Upper lobe of left lung (tissue), 6 donors: ENCODE measurements around the gene SRPK2. TPM values are rescaled to one million over a fixed set of nuclear protein-coding genes. Genes with fewer than 3 reads are reported as not detected.
"Not testable (repeated sequence)": the region's sequence is repeated elsewhere in the genome, so short reads cannot be mapped to it uniquely, and the experiment has no call there.

Experiments
- ATAC-seq, 2 donors: fragments of 200-7000 bp; cut with Tn5 transposase; one replicate each; pipeline ENCODE4 v1.9.1; 2022; ENCODE audit warnings: mild to moderate bottlenecking in 2 of 2, moderate library complexity in 2 of 2; ENCODE audit not compliant: low FRiP score in 2 of 2
- DNase-seq, 2 donors: peaks; one replicate each; pipeline ENCODE4 v3.0.0-alpha.2; 2019 to 2020
- H3K27ac ChIP-seq, 4 donors: fragments of 200-600 bp; sonication (generic); one replicate each; pipeline ENCODE4 v1.5.1; 2016 to 2019
- H3K27me3 ChIP-seq, 4 donors: fragments of 200-600 bp; sonication (generic); one replicate each; pipeline ENCODE4 v1.5.1; 2017 to 2019
- H3K36me3 ChIP-seq, 4 donors: fragments of 200-600 bp; sonication (generic); one replicate each; pipeline ENCODE4 v1.5.1; 2016 to 2019
- H3K4me1 ChIP-seq, 4 donors: fragments of 200-600 bp; sonication (generic); one replicate each; pipeline ENCODE4 v1.5.1; 2018 to 2019
- H3K4me3 ChIP-seq, 4 donors: fragments of 200-600 bp; sonication (generic); one replicate each; pipeline ENCODE4 v1.5.1; 2017 to 2019; ENCODE audit warnings: mild to moderate bottlenecking in 2 of 4, moderate library complexity in 1 of 4
- H3K9me3 ChIP-seq, 4 donors: fragments of 200-600 bp; sonication (generic); one replicate each; pipeline ENCODE4 v1.5.1; 2018 to 2019
- CTCF ChIP-seq, 6 experiments: fragments of 450-650 bp in 4 of 6; fragments of 200-600 bp in 2 of 6; sonication (generic) in 2 of 6; IDR thresholded peaks; one replicate each; pipeline ENCODE4 v1.5.1; 2016 to 2019; ENCODE audit warnings: antibody characterized with exemption in 6 of 6
- EP300 ChIP-seq, 4 donors: sonication (generic); formaldehyde crosslinking; IDR thresholded peaks; one replicate each; pipeline ENCODE4 v1.5.1; 2017; ENCODE audit warnings: antibody characterized with exemption in 4 of 4, control low read depth in 2 of 4
- POLR2A ChIP-seq, 4 donors: fragments of 450-650 bp; IDR thresholded peaks; one replicate each; pipeline ENCODE4 v1.5.1; 2016 to 2017; ENCODE audit warnings: antibody characterized with exemption in 4 of 4, mild to moderate bottlenecking in 2 of 4
- POLR2AphosphoS5 ChIP-seq, 2 donors: sonication (generic); formaldehyde crosslinking; IDR thresholded peaks; one replicate each; pipeline ENCODE4 v1.5.1; 2017; ENCODE audit warnings: antibody characterized with exemption in 2 of 2
- WGBS, 2 donors: methylation state at CpG; one replicate each; pipeline ENCODE4 v1.1.5; 2017 to 2018; 5-methylcytosine and 5-hydroxymethylcytosine counted together
- total RNA-seq, 6 donors: library from RNA; depleted of rRNA in 4 of 6; stranded (reverse); fragments of >200 nt in 4 of 6; gene quantifications; one replicate each; pipeline versions ENCODE4 v1.1.0 to v1.2.1, GENCODE V29; 2016 to 2021
- donor health status: DM: no; HTN: no; CAD: no; lungs with moderate emphysema.
- donor health status: DM: no; HTN: yes; CAD: no; lungs with severe emphysema.

The SRPK2 gene
- total RNA-seq, 6 donors from 2014 or later: 29.6 to 55.6 (median 45.6) TPM

- Histone ChIP-seq H3K27me3 (no peaks in the 10 kb centered on the region), H3K9me3 (no peaks in the 10 kb centered on the region), H3K36me3 (no peaks in the 10 kb centered on the region), H3K27ac (peak overlapping the region; percentile 54 to 82 (median 72)), H3K4me3 (peak overlapping the region; percentile 16 to 50 (median 42)), H3K4me1 (peaks cover 19 to 30% (median 28%) of the 10 kb centered on the region in 4 donors)
- TF ChIP-seq POLR2A (IDR thresholded peaks at IDR 0.05) (no peak), POLR2AphosphoS5 (IDR thresholded peaks at IDR 0.05) (no peak), CTCF (IDR thresholded peaks at IDR 0.05) (peak in 2 of 6 experiments; percentile 13 to 15), EP300 (IDR thresholded peaks at IDR 0.05) (no peak)
- 10 to 28% methylated on average over 1 of the region's 1 CpG for WGBS, 2 donors
- ATAC-seq: peak in 1 of 2 donors; percentile 74
- DNase-seq: no peak
Measured at GRCh38 chr7:105268056-105268455, 120.7 kb downstream of the SRPK2 start.

- Histone ChIP-seq H3K9me3 (no peaks in the 10 kb centered on the region), H3K27me3 (no peaks in the 10 kb centered on the region), H3K27ac (peak overlapping the region in 1 of 4 donors; percentile 79), H3K36me3 (no peaks in the 10 kb centered on the region), H3K4me1 (peaks cover 19 to 30% (median 28%) of the 10 kb centered on the region in 4 donors), H3K4me3 (peak overlapping the region in 2 of 4 donors; percentile 48 to 50)
- ATAC-seq: no peak
- no peak for TF ChIP-seq POLR2A (IDR thresholded peaks at IDR 0.05)
- WGBS, 2 donors: 32 to 33% methylated on average over 1 of the region's 1 CpG
- no peak for DNase-seq
Measured at GRCh38 chr7:105267244-105267643, 121.5 kb downstream of the SRPK2 start.

DNA sequence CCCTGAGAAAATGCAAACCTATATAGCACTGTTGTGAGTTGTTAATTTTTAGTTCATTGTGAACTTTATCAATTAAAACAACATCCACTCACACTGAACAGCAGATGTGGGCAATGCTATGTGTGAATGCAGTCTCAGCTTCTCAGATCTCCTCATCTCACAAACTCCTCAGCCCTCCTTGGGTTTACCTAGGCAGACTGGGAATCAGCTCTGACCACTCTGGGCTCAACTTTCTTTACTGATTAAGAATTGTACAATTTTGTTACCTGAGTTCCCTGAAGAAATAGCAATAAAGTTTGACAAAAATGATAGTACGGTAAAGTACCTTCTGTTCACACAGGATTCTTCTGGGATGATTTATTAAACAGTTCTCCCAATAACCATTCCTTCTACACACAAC lies 124.0 kb downstream of the SRPK2 start:
- H3K4me1 ChIP-seq: peaks cover 19 to 32% (median 27%) of the 10 kb centered on the region in 4 donors
- DNase-seq (no peak), ATAC-seq (no peak)
- no peaks in the 10 kb centered on the region for H3K36me3 ChIP-seq
- no peak overlapping the region for H3K4me3 ChIP-seq
- 95 to 96% methylated on average over 1 of the region's 1 CpG for WGBS, 2 donors
- no peak overlapping the region for H3K27ac ChIP-seq
- H3K27me3 ChIP-seq: no peaks in the 10 kb centered on the region
- no peaks in the 10 kb centered on the region for H3K9me3 ChIP-seq
- TF ChIP-seq EP300 (IDR thresholded peaks at IDR 0.05) (no peak), CTCF (IDR thresholded peaks at IDR 0.05) (no peak), POLR2A (IDR thresholded peaks at IDR 0.05) (no peak)

- ATAC-seq (no peak), DNase-seq (no peak)
- 48 to 51% methylated on average over 2 of the region's 2 CpGs for WGBS, 2 donors
- Histone ChIP-seq H3K4me3 (no peak overlapping the region), H3K9me3 (no peaks in the 10 kb centered on the region), H3K36me3 (no peaks in the 10 kb centered on the region), H3K4me1 (peaks cover 10 to 22% (median 17%) of the 10 kb centered on the region in 4 donors), H3K27me3 (no peaks in the 10 kb centered on the region), H3K27ac (no peak overlapping the region)
- TF ChIP-seq CTCF (IDR thresholded peaks at IDR 0.05) (no peak), POLR2A (IDR thresholded peaks at IDR 0.05) (no peak), POLR2AphosphoS5 (IDR thresholded peaks at IDR 0.05) (no peak), EP300 (IDR thresholded peaks at IDR 0.05) (no peak)
Measured at GRCh38 chr7:105261689-105262088, 127.0 kb downstream of the SRPK2 start.

DNA sequence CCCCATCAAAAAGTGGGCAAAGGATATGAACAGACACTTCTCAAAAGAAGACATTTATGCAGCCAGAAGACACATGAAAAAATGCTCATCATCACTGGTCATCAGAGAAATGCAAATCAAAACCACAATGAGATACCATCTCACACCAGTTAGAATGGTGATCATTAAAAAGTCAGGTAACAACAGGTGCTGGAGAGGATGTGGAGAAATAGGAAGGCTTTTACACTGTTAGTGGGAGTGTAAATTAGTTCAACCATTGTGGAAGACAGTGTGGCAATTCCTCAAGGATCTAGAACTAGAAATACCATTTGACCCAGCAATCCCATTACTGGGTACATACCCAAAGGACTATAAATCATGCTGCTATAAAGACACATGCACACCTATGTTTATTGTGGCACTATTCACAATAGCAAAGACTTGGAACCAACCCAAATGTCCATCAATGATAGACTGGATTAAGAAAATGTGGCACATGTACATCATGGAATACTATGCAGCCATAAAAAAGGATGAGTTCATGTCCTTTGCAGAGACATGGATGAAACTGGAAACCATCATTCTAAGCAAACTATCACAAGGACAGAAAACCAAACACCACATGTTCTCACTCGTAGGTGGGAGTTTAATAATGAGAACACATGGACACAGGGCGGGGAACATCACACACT lies 128.4 kb downstream of the SRPK2 start:
- 94 to 97% methylated on average over 2 of the region's 2 CpGs for WGBS, 2 donors
- H3K4me1 ChIP-seq: peaks cover 11 to 28% (median 13%) of the 10 kb centered on the region in 4 donors
- DNase-seq, H3K4me3 ChIP-seq, H3K27ac ChIP-seq, H3K36me3 ChIP-seq, H3K27me3 ChIP-seq, ATAC-seq, H3K9me3 ChIP-seq: not testable (repeated sequence)

DNA sequence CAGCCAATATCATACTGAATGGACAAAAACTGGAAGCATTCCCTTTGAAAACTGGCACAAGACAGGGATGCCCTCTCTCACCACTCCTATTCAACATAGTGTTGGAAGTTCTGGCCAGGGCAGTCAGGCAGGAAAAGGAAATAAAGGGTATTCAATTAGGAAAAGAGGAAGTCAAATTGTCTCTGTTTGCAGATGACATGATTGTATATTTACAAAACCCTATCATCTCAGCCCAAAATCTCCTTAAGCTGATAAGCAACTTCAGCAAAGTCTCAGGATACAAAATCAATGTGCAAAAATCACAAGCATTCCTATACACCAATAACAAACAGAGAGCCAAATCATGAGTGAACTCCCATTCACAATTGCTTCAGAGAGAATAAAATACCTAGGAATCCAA lies 129.8 kb downstream of the SRPK2 start:
- not testable (repeated sequence) for ATAC-seq, H3K27me3 ChIP-seq, H3K36me3 ChIP-seq, H3K4me3 ChIP-seq, DNase-seq, H3K27ac ChIP-seq, H3K9me3 ChIP-seq
- peaks cover 11 to 28% (median 13%) of the 10 kb centered on the region in 4 donors for H3K4me1 ChIP-seq
